ENCODE measurements around the gene RASGRP3.

Gene RASGRP3

DNA sequence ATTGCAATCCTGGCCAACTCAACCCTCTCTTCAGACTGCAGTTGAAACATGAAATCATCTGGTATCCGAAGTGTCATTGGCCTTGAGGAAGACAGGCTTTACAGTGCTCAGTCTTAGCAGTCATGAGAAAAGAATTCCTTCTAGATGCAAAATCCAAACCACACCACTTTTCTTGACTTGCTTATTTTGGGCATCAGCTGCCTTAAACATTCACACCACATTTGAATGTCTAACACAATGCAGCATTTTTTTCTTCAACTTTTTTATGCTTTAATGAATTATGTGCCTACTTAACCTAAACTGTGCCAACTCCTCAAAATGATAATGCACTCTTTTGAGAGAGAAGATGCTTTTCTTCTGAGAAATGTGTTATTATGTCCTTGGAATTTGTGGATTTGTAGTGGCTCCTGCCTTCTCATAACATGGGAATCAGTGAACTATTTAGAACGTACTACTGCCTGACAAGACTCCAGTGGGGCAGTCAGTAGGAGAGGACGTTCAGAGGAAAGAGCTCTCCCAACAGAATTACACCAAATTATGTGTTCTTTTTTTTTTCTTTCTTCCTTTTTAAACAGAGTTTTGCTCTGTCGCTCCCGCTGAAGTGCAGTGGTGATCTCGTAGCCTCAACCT is 125.9 kb downstream of the RASGRP3 start:
- Histone ChIP-seq H3K4me3 (ENCODE audit: severe bottlenecking) (no peak overlapping the region), H3K4me1 (ENCODE audit: insufficient read depth, poor library complexity, severe bottlenecking) (peaks cover 11% of the 10 kb centered on the region), H3K9me3 (ENCODE audit: severe bottlenecking) (no peaks in the 10 kb centered on the region), H3K27ac (ENCODE audit: poor library complexity, severe bottlenecking) (no peak overlapping the region), H3K27me3 (ENCODE audit: insufficient read depth, poor library complexity, severe bottlenecking) (no peaks in the 10 kb centered on the region), H3K36me3 (ENCODE audit: low read depth) (no peaks in the 10 kb centered on the region)
- no peak for DNase-seq (ENCODE audit: low spot score)
- no peak for ATAC-seq (ENCODE audit: low read depth)
- TF ChIP-seq, protein P1, sequence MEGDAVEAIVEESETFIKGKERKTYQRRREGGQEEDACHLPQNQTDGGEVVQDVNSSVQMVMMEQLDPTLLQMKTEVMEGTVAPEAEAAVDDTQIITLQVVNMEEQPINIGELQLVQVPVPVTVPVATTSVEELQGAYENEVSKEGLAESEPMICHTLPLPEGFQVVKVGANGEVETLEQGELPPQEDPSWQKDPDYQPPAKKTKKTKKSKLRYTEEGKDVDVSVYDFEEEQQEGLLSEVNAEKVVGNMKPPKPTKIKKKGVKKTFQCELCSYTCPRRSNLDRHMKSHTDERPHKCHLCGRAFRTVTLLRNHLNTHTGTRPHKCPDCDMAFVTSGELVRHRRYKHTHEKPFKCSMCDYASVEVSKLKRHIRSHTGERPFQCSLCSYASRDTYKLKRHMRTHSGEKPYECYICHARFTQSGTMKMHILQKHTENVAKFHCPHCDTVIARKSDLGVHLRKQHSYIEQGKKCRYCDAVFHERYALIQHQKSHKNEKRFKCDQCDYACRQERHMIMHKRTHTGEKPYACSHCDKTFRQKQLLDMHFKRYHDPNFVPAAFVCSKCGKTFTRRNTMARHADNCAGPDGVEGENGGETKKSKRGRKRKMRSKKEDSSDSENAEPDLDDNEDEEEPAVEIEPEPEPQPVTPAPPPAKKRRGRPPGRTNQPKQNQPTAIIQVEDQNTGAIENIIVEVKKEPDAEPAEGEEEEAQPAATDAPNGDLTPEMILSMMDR (IDR thresholded peaks at IDR 0.05; ENCODE audit: poor library complexity, severe bottlenecking), result no peak

DNA sequence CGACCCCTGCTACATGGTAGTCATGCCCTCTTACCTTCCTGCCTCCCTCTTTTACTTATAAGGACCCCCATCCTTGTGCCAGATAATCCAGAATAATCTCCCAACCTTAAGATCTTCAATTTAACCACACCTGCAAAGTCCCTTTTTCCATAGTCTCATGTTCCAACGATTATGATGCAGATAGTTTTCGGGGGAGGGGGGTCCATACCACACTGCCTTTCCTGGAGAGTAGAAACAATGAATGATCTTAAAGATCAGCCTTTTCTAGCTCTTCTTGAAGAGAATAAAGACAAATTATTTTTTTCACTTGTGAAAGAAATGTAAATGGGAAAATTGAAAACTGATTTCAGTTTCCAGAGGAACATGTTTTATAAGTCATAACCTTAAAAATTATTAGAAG is 127.0 kb downstream of the RASGRP3 start:
- no peaks in the 10 kb centered on the region for H3K27me3 ChIP-seq (ENCODE audit: insufficient read depth, poor library complexity, severe bottlenecking)
- no peaks in the 10 kb centered on the region for H3K36me3 ChIP-seq (ENCODE audit: low read depth)
- H3K4me3 ChIP-seq (ENCODE audit: severe bottlenecking), result no peak overlapping the region
- H3K4me1 ChIP-seq (ENCODE audit: insufficient read depth, poor library complexity, severe bottlenecking), result peaks cover 3% of the 10 kb centered on the region
- DNase-seq (ENCODE audit: low spot score) (no peak), ATAC-seq (ENCODE audit: low read depth) (no peak)
- no peaks in the 10 kb centered on the region for H3K9me3 ChIP-seq (ENCODE audit: severe bottlenecking)
- TF ChIP-seq, protein P1 (IDR thresholded peaks at IDR 0.05; ENCODE audit: poor library complexity, severe bottlenecking), result no peak
- no peak overlapping the region for H3K27ac ChIP-seq (ENCODE audit: poor library complexity, severe bottlenecking)

DNA sequence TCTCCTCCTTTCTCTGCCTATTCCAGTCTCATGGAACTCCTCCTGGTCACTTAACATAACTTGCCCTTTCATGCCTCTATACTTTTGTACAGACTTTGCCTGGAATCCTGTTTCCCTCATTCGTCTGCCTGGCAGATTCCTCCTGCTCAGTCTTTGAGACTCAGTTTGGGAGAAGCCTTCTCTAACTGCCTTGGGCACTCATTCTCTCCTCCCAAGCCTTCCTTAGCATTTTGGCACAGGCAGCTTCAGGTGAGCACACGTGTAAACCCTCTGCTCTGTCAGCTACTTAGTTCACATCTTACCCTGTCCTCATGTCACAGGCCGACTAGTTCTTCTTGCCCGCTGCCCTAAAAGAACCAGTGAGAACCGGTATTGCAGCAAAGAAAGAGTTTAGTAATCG is 128.6 kb downstream of the RASGRP3 start:
- Histone ChIP-seq H3K27ac (ENCODE audit: poor library complexity, severe bottlenecking) (no peak overlapping the region), H3K4me1 (ENCODE audit: insufficient read depth, poor library complexity, severe bottlenecking) (no peaks in the 10 kb centered on the region), H3K9me3 (ENCODE audit: severe bottlenecking) (no peaks in the 10 kb centered on the region), H3K27me3 (ENCODE audit: insufficient read depth, poor library complexity, severe bottlenecking) (no peaks in the 10 kb centered on the region), H3K36me3 (ENCODE audit: low read depth) (no peaks in the 10 kb centered on the region), H3K4me3 (ENCODE audit: severe bottlenecking) (no peak overlapping the region)
- TF ChIP-seq, protein P1 (IDR thresholded peaks at IDR 0.05; ENCODE audit: poor library complexity, severe bottlenecking), result no peak
- no peak for DNase-seq (ENCODE audit: low spot score)
- ATAC-seq (ENCODE audit: low read depth), result no peak

DNA sequence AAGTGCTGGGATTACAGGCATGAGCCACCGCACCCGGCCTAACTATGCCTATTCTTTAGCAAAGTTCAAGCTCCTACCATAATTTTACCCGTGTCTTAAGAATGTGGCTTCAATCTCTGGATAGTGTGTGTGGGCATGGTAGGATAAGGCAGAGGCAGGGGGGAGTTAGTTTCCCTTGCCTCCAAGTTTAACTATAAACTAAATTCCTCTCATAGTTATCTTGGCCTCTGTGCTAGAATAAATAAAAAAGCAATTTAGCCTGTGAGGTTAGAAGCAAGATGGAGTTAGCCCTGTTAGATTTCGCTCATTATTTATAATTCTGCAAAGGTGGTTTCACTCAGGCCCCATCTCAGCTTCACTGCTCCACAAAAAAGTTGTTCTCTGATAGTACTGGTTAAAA is 129.7 kb downstream of the RASGRP3 start:
- Histone ChIP-seq H3K27me3 (ENCODE audit: insufficient read depth, poor library complexity, severe bottlenecking) (no peaks in the 10 kb centered on the region), H3K4me3 (ENCODE audit: severe bottlenecking) (no peak overlapping the region), H3K27ac (ENCODE audit: poor library complexity, severe bottlenecking) (no peak overlapping the region), H3K9me3 (ENCODE audit: severe bottlenecking) (no peaks in the 10 kb centered on the region), H3K4me1 (ENCODE audit: insufficient read depth, poor library complexity, severe bottlenecking) (no peaks in the 10 kb centered on the region), H3K36me3 (ENCODE audit: low read depth) (no peaks in the 10 kb centered on the region)
- TF ChIP-seq, protein P1 (IDR thresholded peaks at IDR 0.05; ENCODE audit: poor library complexity, severe bottlenecking), result no peak
- ATAC-seq (ENCODE audit: low read depth) (no peak), DNase-seq (ENCODE audit: low spot score) (no peak)

DNA sequence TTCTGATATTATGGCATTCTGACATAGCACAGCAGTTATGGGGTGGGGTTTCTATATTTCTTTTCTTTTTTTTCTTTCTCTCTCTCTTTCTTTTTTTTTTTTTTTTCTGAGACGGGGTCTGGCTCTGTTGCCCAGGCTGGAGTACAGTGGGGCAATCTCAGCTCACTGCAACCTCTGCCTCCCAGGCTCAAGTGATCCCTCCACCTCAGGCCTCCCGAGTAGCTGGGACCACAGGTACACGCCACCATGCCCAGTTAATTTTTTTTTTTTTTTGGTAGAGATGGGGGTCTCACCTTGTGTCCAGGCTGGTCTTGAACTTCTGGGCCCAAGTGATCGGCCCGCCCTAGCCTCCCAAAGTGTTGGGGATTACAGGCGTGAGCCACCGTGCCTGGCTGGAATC is 130.2 kb downstream of the RASGRP3 start:
- H3K4me1 ChIP-seq (ENCODE audit: insufficient read depth, poor library complexity, severe bottlenecking), result no peaks in the 10 kb centered on the region
- no peaks in the 10 kb centered on the region for H3K9me3 ChIP-seq (ENCODE audit: severe bottlenecking)
- no peak overlapping the region for H3K27ac ChIP-seq (ENCODE audit: poor library complexity, severe bottlenecking)
- TF ChIP-seq, protein P1 (IDR thresholded peaks at IDR 0.05; ENCODE audit: poor library complexity, severe bottlenecking), result no peak
- no peak overlapping the region for H3K4me3 ChIP-seq (ENCODE audit: severe bottlenecking)
- no peak for ATAC-seq (ENCODE audit: low read depth)
- no peak for DNase-seq (ENCODE audit: low spot score)
- no peaks in the 10 kb centered on the region for H3K27me3 ChIP-seq (ENCODE audit: insufficient read depth, poor library complexity, severe bottlenecking)
- no peaks in the 10 kb centered on the region for H3K36me3 ChIP-seq (ENCODE audit: low read depth)
